Measurements from ENCODE around the gene CDC26.
"Not testable (repeated sequence)": the region's sequence is repeated elsewhere in the genome, so short reads cannot be mapped to it uniquely, and the experiment has no call there.

The CDC26 gene

DNA sequence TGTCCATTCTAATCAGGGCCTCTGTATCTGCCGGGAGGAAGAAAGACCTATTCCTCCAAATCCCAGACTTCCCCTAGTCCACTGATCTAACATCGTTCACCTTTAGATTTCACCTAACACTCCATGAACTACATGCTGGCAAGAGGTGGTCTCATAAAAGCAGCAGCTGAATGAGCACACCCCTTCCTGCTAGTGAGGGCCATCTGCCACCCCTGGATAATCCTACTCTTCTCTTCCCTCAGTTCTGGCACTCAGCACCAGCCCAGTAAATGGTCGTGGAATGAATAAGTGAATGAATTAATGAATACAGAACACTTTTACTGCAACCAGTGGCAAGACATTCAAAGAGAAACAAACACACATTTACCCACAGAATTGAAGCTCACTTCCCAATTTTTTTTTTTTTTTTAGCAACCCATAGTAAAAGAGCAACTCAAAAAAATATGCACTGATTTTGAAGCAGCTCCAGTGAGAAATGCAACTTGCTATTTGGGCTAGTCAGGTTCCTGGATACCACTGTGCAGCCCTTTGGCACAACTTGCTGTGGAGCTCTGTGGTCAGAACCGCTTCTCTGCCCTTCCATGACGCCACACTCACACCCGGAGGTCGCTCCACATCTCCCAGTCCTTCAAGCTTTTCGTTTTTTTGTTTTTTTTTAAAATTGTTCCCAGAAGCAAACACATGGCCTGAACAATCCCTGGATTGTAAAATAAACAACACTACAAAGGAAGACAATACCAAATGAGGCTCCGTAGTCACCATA, 21.6 kb upstream of the CDC26 start:
- no peaks in the 10 kb centered on the region for H3K9me3 ChIP-seq (ENCODE audit: low read length)
- H3K4me2 ChIP-seq (ENCODE audit: low read length): no peak overlapping the region
- TF ChIP-seq, protein P1, sequence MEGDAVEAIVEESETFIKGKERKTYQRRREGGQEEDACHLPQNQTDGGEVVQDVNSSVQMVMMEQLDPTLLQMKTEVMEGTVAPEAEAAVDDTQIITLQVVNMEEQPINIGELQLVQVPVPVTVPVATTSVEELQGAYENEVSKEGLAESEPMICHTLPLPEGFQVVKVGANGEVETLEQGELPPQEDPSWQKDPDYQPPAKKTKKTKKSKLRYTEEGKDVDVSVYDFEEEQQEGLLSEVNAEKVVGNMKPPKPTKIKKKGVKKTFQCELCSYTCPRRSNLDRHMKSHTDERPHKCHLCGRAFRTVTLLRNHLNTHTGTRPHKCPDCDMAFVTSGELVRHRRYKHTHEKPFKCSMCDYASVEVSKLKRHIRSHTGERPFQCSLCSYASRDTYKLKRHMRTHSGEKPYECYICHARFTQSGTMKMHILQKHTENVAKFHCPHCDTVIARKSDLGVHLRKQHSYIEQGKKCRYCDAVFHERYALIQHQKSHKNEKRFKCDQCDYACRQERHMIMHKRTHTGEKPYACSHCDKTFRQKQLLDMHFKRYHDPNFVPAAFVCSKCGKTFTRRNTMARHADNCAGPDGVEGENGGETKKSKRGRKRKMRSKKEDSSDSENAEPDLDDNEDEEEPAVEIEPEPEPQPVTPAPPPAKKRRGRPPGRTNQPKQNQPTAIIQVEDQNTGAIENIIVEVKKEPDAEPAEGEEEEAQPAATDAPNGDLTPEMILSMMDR (IDR thresholded peaks at IDR 0.05; ENCODE audit: low read length): no peak
- no peak for TF ChIP-seq EZH2 (IDR thresholded peaks at IDR 0.05; ENCODE audit: borderline replicate concordance, low read length)
- no peak overlapping the region for H3K27ac ChIP-seq (ENCODE audit: low read depth, low read length, poor library complexity, severe bottlenecking)
- H3K27me3 ChIP-seq (ENCODE audit: insufficient read depth, low read length): peaks cover 4% of the 10 kb centered on the region
- no peak overlapping the region for H3K9ac ChIP-seq (ENCODE audit: low read length)
- no peaks in the 10 kb centered on the region for H4K20me1 ChIP-seq (ENCODE audit: insufficient read depth, low read length)
- no peaks in the 10 kb centered on the region for H3F3A ChIP-seq (ENCODE audit: insufficient read depth, low read length)
- no peaks in the 10 kb centered on the region for H3K9me2 ChIP-seq (ENCODE audit: low read depth, low read length)
- H3K4me1 ChIP-seq (ENCODE audit: insufficient read depth, low read length, severe bottlenecking): no peaks in the 10 kb centered on the region
- no peak overlapping the region for H3K4me3 ChIP-seq (ENCODE audit: low read depth, low read length, poor library complexity, severe bottlenecking)
- H3K79me2 ChIP-seq (ENCODE audit: insufficient read depth, low read length): no peaks in the 10 kb centered on the region
- no peak overlapping the region for H2AFZ ChIP-seq (ENCODE audit: low read length)
- H3K36me3 ChIP-seq (ENCODE audit: insufficient read depth, low read length): peaks cover 22% of the 10 kb centered on the region

DNA sequence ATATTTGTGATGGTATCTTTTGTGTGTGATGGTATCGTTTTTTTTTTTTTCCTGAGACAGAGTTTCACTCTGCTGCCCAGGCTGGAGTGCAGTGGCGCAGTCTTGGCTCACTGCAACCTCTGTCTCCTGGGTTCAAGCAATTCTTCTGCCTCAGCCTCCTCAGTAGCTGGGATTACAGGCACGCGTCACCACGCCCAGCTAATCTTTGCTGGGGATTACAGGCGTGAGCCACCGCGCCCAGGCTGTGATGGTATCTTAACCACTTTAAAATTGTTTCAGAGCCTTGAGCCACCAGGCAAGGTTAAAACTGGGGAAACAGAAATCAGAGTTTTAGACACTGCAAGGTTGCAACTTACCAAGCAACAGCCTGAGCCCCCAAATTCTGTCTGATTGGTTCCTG, 20.9 kb upstream of the CDC26 start:
- H3K9me2 ChIP-seq (ENCODE audit: low read depth, low read length); H3K4me3 ChIP-seq (ENCODE audit: low read depth, low read length, poor library complexity, severe bottlenecking); H3F3A ChIP-seq (ENCODE audit: insufficient read depth, low read length); H3K27ac ChIP-seq (ENCODE audit: low read depth, low read length, poor library complexity, severe bottlenecking); H3K27me3 ChIP-seq (ENCODE audit: insufficient read depth, low read length); H2AFZ ChIP-seq (ENCODE audit: low read length); H3K79me2 ChIP-seq (ENCODE audit: insufficient read depth, low read length); H3K4me1 ChIP-seq (ENCODE audit: insufficient read depth, low read length, severe bottlenecking); H3K9ac ChIP-seq (ENCODE audit: low read length); H3K4me2 ChIP-seq (ENCODE audit: low read length); H4K20me1 ChIP-seq (ENCODE audit: insufficient read depth, low read length); H3K9me3 ChIP-seq (ENCODE audit: low read length): not testable (repeated sequence)
- peaks cover 29% of the 10 kb centered on the region for H3K36me3 ChIP-seq (ENCODE audit: insufficient read depth, low read length)

DNA sequence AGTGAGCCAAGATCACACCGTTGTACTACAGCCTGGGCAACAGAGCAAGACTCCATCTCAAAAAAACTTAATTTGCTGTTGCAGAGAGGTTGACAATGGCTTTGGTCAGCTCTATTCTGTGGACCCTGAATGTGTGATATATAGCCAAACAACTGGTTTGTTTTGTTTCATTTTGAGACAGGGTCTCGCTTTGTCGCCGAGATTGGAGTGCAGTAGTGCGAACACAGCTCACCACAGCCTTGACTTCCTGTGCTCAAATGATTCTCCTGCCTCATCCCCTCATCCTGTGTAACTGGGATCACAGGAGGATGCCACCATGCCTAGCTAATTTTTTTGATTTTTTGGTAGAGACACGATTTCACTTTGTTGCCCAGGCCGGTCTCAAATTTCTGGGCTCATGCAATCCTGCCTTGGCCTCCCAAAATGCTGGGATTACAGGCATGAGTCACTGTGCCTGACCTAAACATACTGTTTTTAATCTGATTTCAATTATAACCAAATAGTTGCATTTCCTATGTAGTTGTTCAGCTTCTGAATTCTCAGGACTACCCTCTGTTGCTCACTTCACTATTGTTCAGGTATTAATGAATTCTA, 18.0 kb upstream of the CDC26 start:
- Histone ChIP-seq H3K4me2 (ENCODE audit: low read length) (no peak overlapping the region), H3K9ac (ENCODE audit: low read length) (no peak overlapping the region), H3K27ac (ENCODE audit: low read depth, low read length, poor library complexity, severe bottlenecking) (no peak overlapping the region), H3K4me3 (ENCODE audit: low read depth, low read length, poor library complexity, severe bottlenecking) (no peak overlapping the region), H3K9me2 (ENCODE audit: low read depth, low read length) (no peaks in the 10 kb centered on the region), H3K9me3 (ENCODE audit: low read length) (no peaks in the 10 kb centered on the region), H3K27me3 (ENCODE audit: insufficient read depth, low read length) (no peaks in the 10 kb centered on the region; the same call in 1 of the 2 replicates), H3F3A (ENCODE audit: insufficient read depth, low read length) (no peaks in the 10 kb centered on the region; the same call in 1 of the 2 replicates), H4K20me1 (ENCODE audit: insufficient read depth, low read length) (no peaks in the 10 kb centered on the region), H3K36me3 (ENCODE audit: insufficient read depth, low read length) (peaks cover 58% of the 10 kb centered on the region), H2AFZ (ENCODE audit: low read length) (no peak overlapping the region), H3K79me2 (ENCODE audit: insufficient read depth, low read length) (no peaks in the 10 kb centered on the region), H3K4me1 (ENCODE audit: insufficient read depth, low read length, severe bottlenecking) (no peaks in the 10 kb centered on the region)
- TF ChIP-seq EZH2 (IDR thresholded peaks at IDR 0.05; ENCODE audit: borderline replicate concordance, low read length): no peak
- TF ChIP-seq, protein P1 (IDR thresholded peaks at IDR 0.05; ENCODE audit: low read length): no peak

Data from OCI-LY1 (cell line).